Cardiac septum (tissue), 1 donor: Measurements from ENCODE around the gene PITPNM3. TPM values are rescaled to one million over a fixed set of nuclear protein-coding genes. Genes with fewer than 3 reads are reported as not detected.
"Not testable (repeated sequence)": the region's sequence is repeated elsewhere in the genome, so short reads cannot be mapped to it uniquely, and the experiment has no call there.

ENCODE experiments used
- DNase-seq: peaks from one replicate; pipeline ENCODE4 v3.0.0-alpha.2; 2020; ENCODE audit warnings: low spot score
- intact Hi-C: fragments of 100-400 bp; cut with DNase I; formaldehyde crosslinking; loops from one replicate; pipeline ENCODE4 v1.14.0; 2022
- total RNA-seq: library from RNA; stranded (reverse); fragmentation: NEBNext Ultra II Directional; extraction: Animal tissue kit (Norgen Biotek cat#: 25700); gene quantifications from one replicate; pipeline ENCODE4 v1.2.1, GENCODE V29; 2021
- donor health status: DM: no; HTN: no; CAD: no.

PITPNM3 gene
- total RNA-seq, 1 donor from 2014 or later: 0.57 TPM

DNA sequence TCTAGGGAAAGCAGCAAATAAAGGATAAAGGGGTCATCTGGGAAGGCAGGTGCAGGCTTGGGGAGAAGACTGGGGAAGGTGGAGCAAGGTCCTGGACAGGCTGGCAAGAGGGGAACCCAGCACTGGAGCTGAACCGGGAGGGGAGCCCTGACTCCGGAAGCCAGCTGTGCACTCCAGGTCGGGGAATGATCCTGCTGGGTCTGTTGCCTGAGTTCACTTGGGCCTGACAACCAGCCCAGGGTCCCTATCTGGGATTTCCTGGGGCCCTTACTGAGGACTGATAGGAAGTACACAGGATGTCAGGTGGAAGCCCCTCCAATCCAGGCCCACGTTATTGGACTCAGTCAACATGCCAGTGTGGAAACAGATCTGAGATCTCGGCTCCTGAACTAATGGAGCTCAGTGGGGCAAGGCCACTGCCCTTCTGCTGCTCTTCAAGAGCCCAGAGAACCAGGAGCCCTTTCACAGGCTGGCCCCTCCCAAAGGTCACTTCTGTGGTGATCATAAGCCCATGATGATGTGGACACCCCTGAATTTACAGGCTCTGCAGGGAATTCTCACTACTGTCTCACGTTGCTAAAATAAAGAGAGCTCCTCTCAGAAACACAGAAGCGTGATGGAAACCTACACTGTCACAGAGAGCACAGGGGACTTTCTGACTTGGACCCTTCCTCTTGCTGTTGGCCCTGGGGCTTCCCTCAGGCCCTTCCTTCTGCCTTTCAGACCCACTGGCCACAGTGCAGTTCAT is 19.9 kb upstream of the PITPNM3 start:
- intact Hi-C loops: loop anchor here (5.0 kb wide), 1 partner anchor 104 kb away; no protein-coding TSS in a partner anchor
- no peak for DNase-seq

DNA sequence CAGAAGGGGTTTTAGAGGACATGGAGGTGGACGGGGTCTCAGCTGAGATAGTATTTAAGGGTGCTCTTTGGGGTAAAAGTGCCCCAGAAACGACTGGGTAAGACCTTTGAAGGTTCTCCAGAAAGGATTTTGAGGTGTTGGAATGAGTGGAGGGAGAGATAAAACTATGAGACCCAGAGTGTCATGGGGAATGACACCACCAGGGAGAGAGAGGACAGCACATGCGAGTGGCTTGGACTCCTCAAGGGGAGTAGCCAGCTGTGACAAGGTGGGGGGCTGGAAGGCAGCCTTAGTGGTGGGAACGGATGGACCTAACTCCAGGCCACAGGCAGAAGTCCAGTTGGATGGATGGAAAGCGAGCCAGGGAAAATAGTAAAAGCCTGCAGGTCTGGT is 19.2 kb upstream of the PITPNM3 start:
- intact Hi-C loops: loop anchor here (5.0 kb wide), 1 partner anchor 103 kb away; no protein-coding TSS in a partner anchor
- DNase-seq: no peak

DNA sequence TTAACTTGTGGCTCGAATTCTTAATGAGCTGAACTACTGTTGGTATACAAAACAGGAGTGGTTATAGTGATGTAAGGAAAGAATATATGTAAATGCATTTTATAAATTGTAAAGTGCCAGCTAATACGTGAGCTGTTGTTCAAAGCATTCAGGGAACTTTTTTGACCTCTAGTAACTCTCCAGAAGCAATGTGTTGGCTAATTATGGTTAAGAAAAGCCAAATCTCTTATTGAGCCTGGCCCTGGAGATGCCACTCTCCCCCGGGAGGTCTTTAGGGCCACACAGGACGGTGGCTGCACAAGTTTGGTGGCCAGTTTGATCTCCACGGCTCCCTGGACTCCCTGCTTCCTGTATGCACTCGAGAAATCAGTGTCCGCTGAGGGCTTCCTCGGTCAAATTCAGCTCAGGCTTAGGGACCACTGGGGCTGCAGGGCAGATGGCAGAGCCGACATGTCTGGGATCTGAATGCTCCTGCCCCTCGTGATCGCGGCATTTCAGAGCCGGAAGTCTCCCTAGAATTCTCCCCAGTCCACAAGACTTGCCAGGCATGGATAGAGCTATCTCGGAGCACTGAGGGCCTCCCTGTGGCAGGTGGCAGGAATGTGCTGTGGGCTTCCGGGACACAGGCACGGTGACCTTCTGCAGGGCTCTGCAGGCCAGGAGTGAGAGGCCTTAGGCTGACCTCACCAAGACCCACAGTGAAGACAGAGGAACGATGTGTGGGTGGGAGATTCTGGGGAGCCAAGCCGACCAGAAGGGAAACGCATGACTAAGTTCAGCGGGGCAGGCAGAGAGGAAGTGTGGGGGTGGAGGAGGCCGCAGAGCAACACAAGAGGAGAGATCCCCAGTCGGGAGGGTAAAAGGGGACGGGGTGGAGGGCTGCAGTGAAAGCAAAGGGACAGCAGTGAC is 18.6 kb upstream of the PITPNM3 start:
- intact Hi-C loops: loop anchor here (5.0 kb wide), 1 partner anchor 103 kb away; no protein-coding TSS in a partner anchor

DNA sequence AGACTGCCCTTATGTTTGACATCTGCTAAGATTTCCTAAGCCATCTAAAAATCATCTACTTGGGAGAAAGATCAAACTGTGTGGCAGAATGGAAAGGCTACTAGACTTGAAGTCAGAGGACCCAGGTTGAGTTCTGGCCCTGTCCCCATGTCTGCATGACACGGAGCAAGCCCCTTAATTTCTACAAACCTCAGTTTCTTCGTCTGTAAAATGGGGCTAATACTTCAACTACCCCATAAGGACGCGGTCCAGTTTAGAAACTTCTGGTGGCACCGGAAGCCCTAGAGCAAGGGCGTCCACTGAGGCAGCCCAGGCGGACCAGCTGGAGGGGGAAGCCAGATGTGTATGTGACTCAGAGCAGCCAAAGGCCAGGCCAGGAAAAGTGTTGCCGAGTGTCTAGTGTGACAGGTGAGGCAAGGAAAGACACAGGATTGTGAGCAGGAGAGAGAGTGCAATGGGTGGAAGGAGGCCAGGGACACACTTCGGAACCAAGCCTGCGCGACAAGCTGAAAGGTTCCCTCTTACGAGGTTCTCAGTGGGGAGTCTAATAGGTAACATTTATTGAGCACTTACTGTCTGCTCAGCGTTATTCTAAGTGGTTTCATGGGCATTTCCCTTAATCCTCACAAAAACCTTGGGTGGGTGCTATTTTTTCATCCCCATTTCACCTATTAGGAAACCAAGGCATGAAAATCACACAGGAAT is 17.8 kb upstream of the PITPNM3 start:
- intact Hi-C loops: no loop called here

More for the DNA sequence above, 18.6 kb upstream of the PITPNM3 start:
- DNase-seq: no peak

DNA sequence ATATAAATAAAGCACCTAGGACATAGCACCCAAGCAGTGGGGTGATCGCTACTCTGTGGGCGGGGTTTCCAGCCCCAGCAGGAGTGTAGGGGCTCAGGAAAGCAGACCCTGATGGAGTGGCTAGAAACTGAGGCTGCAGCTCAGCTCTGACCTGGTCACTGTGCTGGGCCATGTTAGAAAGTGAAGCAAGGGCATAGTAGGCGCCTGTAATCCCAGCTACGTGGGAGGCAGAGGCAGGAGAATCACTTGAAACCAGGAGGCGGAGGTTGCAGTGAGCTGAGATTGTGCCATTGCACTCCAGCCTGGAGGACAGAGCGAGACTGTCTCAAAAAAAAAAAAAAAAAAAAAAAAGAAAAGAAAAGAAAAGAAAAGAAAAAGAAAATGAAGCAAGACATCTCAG is 17.1 kb upstream of the PITPNM3 start:
- intact Hi-C loops, DNase-seq: not testable (repeated sequence)

More for the DNA sequence above, 17.8 kb upstream of the PITPNM3 start:
- no peak for DNase-seq

- DNase-seq: no peak
- intact Hi-C loops: no loop called here
Measured at GRCh38 chr17:6572972-6573370, 16.6 kb upstream of the PITPNM3 start.

DNA sequence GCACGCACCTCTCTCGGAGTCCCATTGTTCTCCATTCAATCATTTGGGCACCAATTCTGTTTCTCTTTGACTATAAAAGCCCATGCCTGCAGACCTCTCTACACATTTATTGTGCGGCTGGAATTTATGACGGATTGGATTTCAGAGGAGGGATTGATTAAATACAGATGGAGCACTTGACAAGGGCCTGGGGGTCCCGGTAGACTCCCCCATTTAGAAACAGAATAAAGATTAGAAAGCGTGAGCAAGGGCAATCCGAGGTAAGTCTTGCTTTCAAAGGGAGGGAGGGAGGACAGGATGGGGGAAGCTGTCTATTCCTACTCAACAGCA is 15.1 kb upstream of the PITPNM3 start:
- intact Hi-C loops: no loop called here
- no peak for DNase-seq

- no peak for DNase-seq
- intact Hi-C loops: no loop called here
Measured at GRCh38 chr17:6570731-6571451, 14.5 kb upstream of the PITPNM3 start.

DNA sequence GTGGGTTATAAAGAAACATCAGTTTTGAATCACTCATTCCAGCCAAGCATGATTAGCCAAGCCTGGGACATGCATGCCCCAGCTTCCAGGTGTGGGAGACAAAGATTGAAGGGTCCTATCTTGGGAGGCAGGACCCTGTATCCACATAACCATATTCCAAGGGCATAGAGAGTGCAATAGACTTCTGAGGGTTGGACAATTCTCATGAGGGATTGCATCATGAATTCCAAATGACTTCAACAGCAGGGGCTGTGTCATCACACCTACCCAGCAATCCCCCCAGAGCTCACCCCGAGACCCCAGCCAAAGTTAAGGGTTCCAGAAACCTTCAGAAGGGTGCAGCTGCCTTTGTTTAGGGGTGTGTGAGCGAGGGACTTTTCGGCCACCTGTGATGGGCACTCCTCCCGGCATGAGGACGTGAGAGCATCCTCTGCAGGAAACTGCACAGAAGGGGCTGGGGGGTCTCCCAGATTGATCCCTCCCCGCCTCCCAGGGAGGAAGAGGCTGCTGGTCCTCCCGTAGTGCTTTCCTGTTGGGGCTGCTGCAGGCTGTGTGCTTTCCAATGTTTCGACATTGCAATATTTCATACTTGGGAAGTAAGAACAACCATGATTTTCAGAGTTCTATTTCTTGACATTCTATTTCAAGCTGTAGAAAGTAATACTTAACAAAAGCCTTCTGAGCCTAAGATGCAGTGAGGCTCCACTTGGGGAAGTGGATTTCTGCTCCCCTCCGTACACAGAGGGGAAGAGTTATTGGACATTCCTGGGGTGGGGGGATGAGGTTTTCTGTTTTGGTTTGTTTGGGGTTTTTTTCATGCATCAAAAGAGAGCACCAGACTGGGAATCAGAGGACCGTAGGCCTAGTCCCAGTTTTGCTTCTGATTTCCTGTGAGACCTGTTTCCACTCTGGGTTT is 13.3 kb upstream of the PITPNM3 start:
- intact Hi-C loops: no loop called here
- no peak for DNase-seq

DNA sequence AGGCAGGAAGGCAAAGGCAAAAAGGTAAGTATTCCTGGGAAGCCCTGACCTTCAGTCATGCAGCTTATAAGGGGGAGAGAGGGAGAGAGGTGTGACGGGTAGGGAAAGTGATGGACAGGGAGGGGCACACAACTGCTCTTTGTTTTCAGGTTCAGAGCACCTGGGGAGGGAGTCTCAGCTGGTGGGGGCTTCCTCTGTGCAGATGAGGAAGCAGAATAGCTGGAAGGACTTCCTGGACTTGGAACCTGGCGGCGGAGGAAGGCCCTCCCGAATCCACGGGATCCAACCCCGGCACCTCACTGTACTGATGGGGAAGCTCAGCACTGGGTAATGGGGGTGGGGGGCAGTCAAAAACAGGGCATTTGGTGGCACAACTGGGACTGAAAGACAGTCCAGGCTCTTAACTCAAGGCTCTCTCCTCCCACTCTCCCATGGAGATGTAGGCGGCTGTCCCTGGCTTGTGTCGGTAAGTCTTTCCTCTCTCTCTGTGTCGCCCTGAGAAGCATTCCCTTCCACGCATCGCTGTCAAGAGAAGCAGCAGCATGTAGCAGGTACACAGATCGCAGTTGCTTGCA is 11.9 kb upstream of the PITPNM3 start:
- no peak for DNase-seq
- intact Hi-C loops: no loop called here

DNA sequence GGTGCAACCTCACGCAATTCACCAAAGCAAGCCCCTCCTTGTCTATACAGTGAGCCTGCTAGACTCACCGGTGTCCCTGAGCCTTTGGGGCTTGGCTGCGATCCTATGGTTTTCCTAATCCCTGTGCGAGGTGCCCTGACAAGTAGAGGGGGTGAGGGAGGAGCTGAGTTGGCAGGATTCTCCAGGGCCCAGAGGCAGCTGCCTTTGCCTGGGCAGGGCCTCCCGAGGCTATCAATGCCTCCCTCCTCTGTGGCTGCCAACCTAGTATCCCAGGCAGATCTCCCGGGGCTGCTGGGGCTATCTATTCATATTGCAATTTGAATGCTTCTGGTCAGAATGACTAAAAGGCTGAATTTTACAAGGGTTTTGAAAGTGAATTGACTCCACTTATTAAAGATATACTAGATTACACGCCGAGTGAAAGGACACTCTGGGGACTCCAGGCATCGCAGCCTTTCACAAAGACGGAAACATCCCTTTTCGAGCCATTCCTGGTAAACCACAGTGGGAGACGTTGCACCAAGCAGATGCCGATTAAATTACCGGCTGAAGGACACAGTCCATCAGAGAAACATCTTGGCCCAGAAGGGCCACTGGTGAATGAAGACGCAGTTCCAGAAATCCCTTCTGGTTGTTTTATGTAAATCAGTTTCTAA is 11.3 kb upstream of the PITPNM3 start:
- intact Hi-C loops: no loop called here
- peak; percentile 47 for DNase-seq

DNA sequence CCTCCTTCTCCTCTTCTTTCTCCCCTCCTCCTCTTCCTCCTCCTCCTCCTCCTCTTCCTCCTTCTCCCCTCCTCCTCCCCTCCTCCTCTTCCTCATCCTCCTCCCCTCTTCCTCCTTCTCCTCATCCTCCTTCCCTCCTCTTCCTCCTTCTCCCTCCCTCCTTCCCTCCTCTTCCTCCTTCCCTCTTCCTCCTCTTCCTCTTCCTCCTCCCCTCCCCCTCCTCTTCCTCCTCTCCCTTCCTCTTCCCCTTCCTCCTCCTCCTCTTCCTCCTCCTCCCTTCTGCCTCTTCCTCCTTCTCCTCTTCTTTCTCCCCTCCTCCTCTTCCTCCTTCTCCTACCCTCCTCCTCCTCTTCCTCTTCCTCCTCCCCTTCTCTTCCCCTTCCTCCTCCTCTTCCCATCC is 5.1 kb upstream of the PITPNM3 start:
- intact Hi-C loops: no loop called here
- DNase-seq: no peak

GRCh38 chr17:6560496-6560895 is 4.1 kb upstream of the PITPNM3 start:
- DNase-seq: no peak
- intact Hi-C loops: no loop called here

- no peak for DNase-seq
- intact Hi-C loops: loop anchor here (10.0 kb wide), 1 partner anchor 85 kb away; no protein-coding TSS in a partner anchor
Measured at GRCh38 chr17:6559753-6560215, 3.4 kb upstream of the PITPNM3 start.

- intact Hi-C loops: loop anchor here (10.0 kb wide), 1 partner anchor 84 kb away; no protein-coding TSS in a partner anchor
- DNase-seq: no peak
Measured at GRCh38 chr17:6558932-6559752, 2.8 kb upstream of the PITPNM3 start.

GRCh38 chr17:6558276-6558675 is 1.9 kb upstream of the PITPNM3 start:
- no peak for DNase-seq
- intact Hi-C loops: loop anchor here (10.0 kb wide), 1 partner anchor 83 kb away; no protein-coding TSS in a partner anchor
